PC-9 (cell line): ENCODE results near the gene WWC2. TPM values are rescaled to one million over a fixed set of nuclear protein-coding genes. Genes with fewer than 3 reads are reported as not detected.
A peak's percentile ranks its signal among the peaks of the same experiment; 100 is the strongest.

Experiments
- BruUV-seq: library from RNA; stranded (reverse); fragments of 400-500 nt; replicated peaks from 2 replicates; lab custom pipeline; 2021; lab: Mats Ljungman, UMichigan
- CTCF ChIA-PET: fragments of 300-600 bp; sonication (Branson Sonifier 250); formaldehyde crosslinking; loops from one replicate; lab custom pipeline; 2022; ENCODE audit warnings: antibody characterized with exemption; lab: Charles Lee
- POLR2A ChIA-PET: fragments of 300-600 bp; sonication (Branson Sonifier 250); formaldehyde crosslinking; loops from one replicate; lab custom pipeline; 2022; ENCODE audit warnings: antibody characterized with exemption; ENCODE audit not compliant: unreplicated experiment; lab: Charles Lee
- DNase-seq, 2 experiments: peaks; one replicate each; pipeline versions ENCODE4 v3.0.0 to v3.0.0-alpha.2; 2015 to 2022; ENCODE audit warnings: mixed read lengths in 1 of 2
- H2AFZ ChIP-seq: fragments of 200-600 bp; sonication (generic); 2 replicates; pipeline ENCODE4 v1.8.1; 2017; ENCODE audit warnings: antibody characterized with exemption
- H3F3A ChIP-seq: fragments of 200-600 bp; sonication (generic); 2 replicates; pipeline ENCODE4 v1.8.1; 2017; ENCODE audit warnings: antibody characterized with exemption, mild to moderate bottlenecking, low read depth; ENCODE audit not compliant: insufficient read depth
- H3K27ac ChIP-seq: fragments of 200-600 bp; sonication (generic); 2 replicates; pipeline ENCODE4 v1.6.1; 2016; ENCODE audit warnings: mixed run types
- H3K27me3 ChIP-seq: fragments of 200-600 bp; sonication (generic); 2 replicates; pipeline ENCODE4 v1.6.1; 2016; ENCODE audit warnings: low read depth, mixed run types; ENCODE audit not compliant: insufficient read depth
- H3K36me3 ChIP-seq: fragments of 200-600 bp; sonication (generic); 2 replicates; pipeline ENCODE4 v1.6.1; 2016; ENCODE audit warnings: low read depth, mixed run types
- H3K4me1 ChIP-seq: fragments of 200-600 bp; sonication (generic); replicated peaks from 2 replicates; pipeline ENCODE4 v1.6.1; 2016; ENCODE audit warnings: mixed run types; ENCODE audit not compliant: insufficient read depth
- H3K4me2 ChIP-seq: fragments of 200-600 bp; sonication (generic); 2 replicates; pipeline ENCODE4 v1.6.1; 2017; ENCODE audit warnings: mixed run types
- H3K4me3 ChIP-seq: fragments of 200-600 bp; sonication (generic); 2 replicates; pipeline ENCODE4 v1.6.1; 2016; ENCODE audit warnings: mixed run types
- H3K79me2 ChIP-seq: fragments of 200-600 bp; sonication (generic); 2 replicates; pipeline ENCODE4 v1.6.1; 2017; ENCODE audit warnings: low read depth, mixed run types
- H3K9me2 ChIP-seq: fragments of 200-600 bp; sonication (generic); 2 replicates; pipeline ENCODE4 v1.8.1; 2017; ENCODE audit warnings: mild to moderate bottlenecking; ENCODE audit not compliant: insufficient read depth
- H3K9me3 ChIP-seq: fragments of 200-600 bp; sonication (generic); 2 replicates; pipeline ENCODE4 v1.8.1; 2016; ENCODE audit warnings: low read depth; ENCODE audit not compliant: insufficient read depth
- H4K20me1 ChIP-seq: fragments of 200-600 bp; sonication (generic); 2 replicates; pipeline ENCODE4 v1.8.1; 2017; ENCODE audit not compliant: insufficient read depth
- EZH2 ChIP-seq: fragments of 200-600 bp; sonication (generic); IDR thresholded peaks from 2 replicates; pipeline ENCODE4 v1.8.0; 2017; ENCODE audit warnings: antibody characterized with exemption, low read depth
- intact Hi-C: fragments of 100-400 bp; cut with micrococcal nuclease; formaldehyde crosslinking; loops from one replicate; pipeline ENCODE4 v1.10.0; 2022; ENCODE audit not compliant: unreplicated experiment
- total RNA-seq: library from RNA; stranded (reverse); gene quantifications from 2 replicates; pipeline ENCODE4 v1.2.3, GENCODE V29; 2021
- TF ChIP-seq, protein P1 (sequence below): fragments of 200-600 bp; sonication (generic); conservative IDR thresholded peaks from 2 replicates; pipeline ENCODE4 v1.6.1; 2017; ENCODE audit warnings: mixed run types, antibody characterized with exemption, mild to moderate bottlenecking, moderate library complexity

The WWC2 gene
- total RNA-seq, 1 experiment from 2014 or later: 42.3 TPM

DNA sequence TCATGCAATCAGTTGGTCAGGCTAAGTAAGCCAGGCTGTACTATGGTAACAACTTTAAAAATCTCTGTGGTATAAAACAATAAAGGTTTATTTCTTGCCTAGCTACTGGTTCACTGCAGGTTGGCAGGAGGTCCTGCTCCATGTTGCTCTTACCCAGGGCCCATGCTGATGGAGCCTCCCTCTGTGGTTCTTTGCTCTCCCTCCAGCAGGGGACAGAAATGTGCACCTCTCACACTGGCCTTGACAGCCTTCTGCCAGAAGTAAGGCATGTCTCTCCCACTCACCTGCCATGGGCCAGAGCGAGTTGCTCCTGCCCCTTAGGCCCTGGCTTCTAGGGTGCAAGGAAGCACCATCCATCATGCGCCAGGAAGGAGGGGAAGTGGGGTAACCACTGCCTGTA is 189.9 kb downstream of the WWC2 start:
- H3K27me3 ChIP-seq: no peaks in the 10 kb centered on the region
- no peak overlapping the region for H3K27ac ChIP-seq
- TF ChIP-seq EZH2: no peak
- TF ChIP-seq, protein P1, sequence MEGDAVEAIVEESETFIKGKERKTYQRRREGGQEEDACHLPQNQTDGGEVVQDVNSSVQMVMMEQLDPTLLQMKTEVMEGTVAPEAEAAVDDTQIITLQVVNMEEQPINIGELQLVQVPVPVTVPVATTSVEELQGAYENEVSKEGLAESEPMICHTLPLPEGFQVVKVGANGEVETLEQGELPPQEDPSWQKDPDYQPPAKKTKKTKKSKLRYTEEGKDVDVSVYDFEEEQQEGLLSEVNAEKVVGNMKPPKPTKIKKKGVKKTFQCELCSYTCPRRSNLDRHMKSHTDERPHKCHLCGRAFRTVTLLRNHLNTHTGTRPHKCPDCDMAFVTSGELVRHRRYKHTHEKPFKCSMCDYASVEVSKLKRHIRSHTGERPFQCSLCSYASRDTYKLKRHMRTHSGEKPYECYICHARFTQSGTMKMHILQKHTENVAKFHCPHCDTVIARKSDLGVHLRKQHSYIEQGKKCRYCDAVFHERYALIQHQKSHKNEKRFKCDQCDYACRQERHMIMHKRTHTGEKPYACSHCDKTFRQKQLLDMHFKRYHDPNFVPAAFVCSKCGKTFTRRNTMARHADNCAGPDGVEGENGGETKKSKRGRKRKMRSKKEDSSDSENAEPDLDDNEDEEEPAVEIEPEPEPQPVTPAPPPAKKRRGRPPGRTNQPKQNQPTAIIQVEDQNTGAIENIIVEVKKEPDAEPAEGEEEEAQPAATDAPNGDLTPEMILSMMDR: no peak
- ChIA-PET POLR2A (no interaction called here), CTCF (no interaction called here)
- no peaks in the 10 kb centered on the region for H3K9me2 ChIP-seq
- BruUV-seq: no TSS peak
- no peak overlapping the region for H3K4me3 ChIP-seq
- intact Hi-C loops: no loop called here
- no peaks in the 10 kb centered on the region for H4K20me1 ChIP-seq
- no peaks in the 10 kb centered on the region for H3K9me3 ChIP-seq
- H3K4me2 ChIP-seq: no peak overlapping the region
- no peaks in the 10 kb centered on the region for H3F3A ChIP-seq
- DNase-seq: no peak
- no peaks in the 10 kb centered on the region for H3K79me2 ChIP-seq
- H2AFZ ChIP-seq: no peak overlapping the region
- H3K36me3 ChIP-seq: no peaks in the 10 kb centered on the region
- no peaks in the 10 kb centered on the region for H3K4me1 ChIP-seq

DNA sequence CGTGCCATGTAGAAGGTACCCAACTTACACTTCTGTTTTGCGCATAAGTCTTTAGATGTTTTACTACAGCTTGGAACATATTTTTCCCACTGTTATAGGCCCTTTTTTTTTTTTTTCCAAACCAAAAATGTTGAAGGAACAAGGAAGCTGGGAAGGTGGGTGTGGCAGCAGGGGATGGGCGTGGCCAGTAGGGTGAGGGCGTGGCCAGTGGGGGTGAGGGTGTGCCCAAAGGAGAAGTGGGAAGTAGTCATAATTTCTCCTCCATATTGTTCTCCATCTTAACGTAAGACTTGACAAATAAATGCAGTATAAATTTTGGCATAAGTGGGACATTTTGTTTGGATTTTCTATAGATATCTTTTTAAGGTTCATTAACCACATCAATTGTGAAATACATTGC is 190.6 kb downstream of the WWC2 start:
- CTCF ChIA-PET: no interaction called here
- POLR2A ChIA-PET: no interaction called here
- TF ChIP-seq, protein P1: no peak
- no peak for TF ChIP-seq EZH2

DNA sequence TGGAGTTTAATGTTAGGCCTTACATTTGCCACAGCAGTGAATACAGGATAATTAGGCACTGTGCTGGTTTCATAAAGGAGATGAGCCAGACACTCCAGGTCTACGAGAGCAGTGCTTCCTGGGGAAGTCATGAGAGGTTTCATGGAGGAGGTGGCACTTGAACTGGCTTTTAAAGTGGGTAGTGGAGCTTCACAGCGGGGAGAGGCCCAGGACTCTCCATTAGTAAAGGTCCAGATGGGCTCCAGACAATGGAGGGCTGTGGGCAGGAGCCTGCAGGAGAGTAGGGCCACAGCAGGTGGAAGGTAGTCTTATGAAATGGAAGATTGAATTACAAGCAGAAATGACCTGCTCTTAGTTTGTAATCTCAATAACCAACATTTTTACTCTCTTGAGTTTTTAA is 192.0 kb downstream of the WWC2 start:
- Histone ChIP-seq H3F3A (no peaks in the 10 kb centered on the region), H3K4me3 (no peak overlapping the region), H3K27me3 (no peaks in the 10 kb centered on the region), H4K20me1 (no peaks in the 10 kb centered on the region), H3K9me2 (no peaks in the 10 kb centered on the region), H3K9me3 (no peaks in the 10 kb centered on the region), H3K79me2 (no peaks in the 10 kb centered on the region), H3K36me3 (no peaks in the 10 kb centered on the region), H2AFZ (no peak overlapping the region), H3K4me1 (no peaks in the 10 kb centered on the region), H3K4me2 (no peak overlapping the region), H3K27ac (no peak overlapping the region)
- no peak for DNase-seq
- CTCF ChIA-PET: no interaction called here
- intact Hi-C loops: no loop called here
- BruUV-seq: no TSS peak
- POLR2A ChIA-PET: no interaction called here
- no peak for TF ChIP-seq EZH2
- TF ChIP-seq, protein P1: no peak

More for the DNA sequence above, 190.6 kb downstream of the WWC2 start:
- DNase-seq: peak in 1 of 2 experiments; percentile 10
- H3K9me2 ChIP-seq: no peaks in the 10 kb centered on the region
- no peaks in the 10 kb centered on the region for H3K27me3 ChIP-seq
- H4K20me1 ChIP-seq: no peaks in the 10 kb centered on the region
- intact Hi-C loops: no loop called here
- H3K36me3 ChIP-seq: no peaks in the 10 kb centered on the region
- H3K9me3 ChIP-seq: no peaks in the 10 kb centered on the region
- H2AFZ ChIP-seq: no peak overlapping the region
- no peak overlapping the region for H3K27ac ChIP-seq
- no peak overlapping the region for H3K4me2 ChIP-seq
- no peaks in the 10 kb centered on the region for H3F3A ChIP-seq
- BruUV-seq: no TSS peak
- H3K79me2 ChIP-seq: no peaks in the 10 kb centered on the region
- no peaks in the 10 kb centered on the region for H3K4me1 ChIP-seq
- H3K4me3 ChIP-seq: no peak overlapping the region
